Transverse colon (tissue), 4 donors: ENCODE data around the gene GPR52. TPM values are rescaled to one million over a fixed set of nuclear protein-coding genes. Genes with fewer than 3 reads are reported as not detected.

ENCODE experiments used
- DNase-seq: peaks from one replicate; pipeline ENCODE4 v3.0.0-alpha.2; 2019
- H3K27ac ChIP-seq, 4 donors: fragments of 200-600 bp; sonication (generic); 2 replicates each; pipeline ENCODE4 v1.5.1; 2016 to 2018; ENCODE audit warnings: inconsistent platforms in 4 of 4
- H3K27me3 ChIP-seq: fragments of 200-600 bp; sonication (generic); 2 replicates; pipeline ENCODE4 v1.5.1; 2017; ENCODE audit warnings: inconsistent platforms
- H3K36me3 ChIP-seq, 4 donors: fragments of 200-600 bp; sonication (generic); 2 replicates each; pipeline ENCODE4 v1.5.1; 2017 to 2019; ENCODE audit warnings: inconsistent platforms in 4 of 4
- H3K4me1 ChIP-seq, 4 donors: fragments of 200-600 bp; sonication (generic); 2 replicates each; pipeline ENCODE4 v1.5.1; 2017 to 2020; ENCODE audit warnings: inconsistent platforms in 4 of 4
- H3K4me3 ChIP-seq, 4 donors: fragments of 200-600 bp; sonication (generic); 1 replicate in 1 of 4; 2 replicates in 3 of 4; pipeline versions ENCODE4 v1.5.1 to v1.6.1; 2017 to 2019; ENCODE audit warnings: inconsistent platforms in 4 of 4
- H3K9me3 ChIP-seq, 2 donors: fragments of 200-600 bp; sonication (generic); 2 replicates each; pipeline ENCODE4 v1.5.1; 2017 to 2019; ENCODE audit warnings: inconsistent platforms in 2 of 2
- CTCF ChIP-seq, 5 experiments: fragments of 200-600 bp in 3 of 5; fragments of 450-650 bp in 2 of 5; sonication (generic) in 3 of 5; IDR thresholded peaks; 1 replicate in 2 of 5; 2 replicates in 3 of 5; pipeline ENCODE4 v1.5.1; 2016 to 2017; ENCODE audit warnings: antibody characterized with exemption in 5 of 5, inconsistent platforms in 3 of 5, mild to moderate bottlenecking in 2 of 5, moderate library complexity in 1 of 5
- EP300 ChIP-seq: sonication (generic); formaldehyde crosslinking; IDR thresholded peaks from one replicate; pipeline ENCODE4 v1.6.1; 2017; ENCODE audit warnings: antibody characterized with exemption, low read depth
- POLR2A ChIP-seq: fragments of 450-650 bp; IDR thresholded peaks from one replicate; pipeline ENCODE4 v1.6.1; 2016; ENCODE audit warnings: antibody characterized with exemption, mild to moderate bottlenecking, moderate library complexity
- POLR2AphosphoS5 ChIP-seq, 3 donors: sonication (generic); formaldehyde crosslinking; IDR thresholded peaks; one replicate each; pipeline ENCODE4 v1.6.1; 2016; ENCODE audit warnings: antibody characterized with exemption in 3 of 3
- WGBS, 2 donors: methylation state at CpG; one replicate each; pipeline ENCODE4 v1.1.5; 2018; ENCODE audit warnings: low coverage in 1 of 2; 5-methylcytosine and 5-hydroxymethylcytosine counted together
- in situ Hi-C, 4 donors: fragments of 200-750 bp; cut with MboI; loops; one replicate each; pipeline versions ENCODE4 v1.15.0 to v1.15.1; 2017; ENCODE audit warnings: low sequenced_read_pairs in 3 of 4, low pct_ligation_motif_present in 1 of 4, low pct_unique_long_range_greater_than_20kb in 1 of 4
- intact Hi-C: fragments of 100-400 bp; cut with DNase I; formaldehyde crosslinking; loops from one replicate; pipeline ENCODE4 v1.15.1; 2023; ENCODE audit warnings: low total_unique reads
- total RNA-seq, 4 donors: library from RNA; depleted of rRNA; stranded (reverse); fragments of >200 nt; gene quantifications; one replicate each; pipeline ENCODE4 v1.1.0, GENCODE V29; 2016

Gene GPR52
- total RNA-seq, 4 donors from 2014 or later, result 8.3 to 16.2 TPM; not detected in 2

GRCh38 chr1:174433451-174433850 is 14.3 kb upstream of the GPR52 start:
- Histone ChIP-seq H3K36me3 (no peaks in the 10 kb centered on the region), H3K9me3 (no peaks in the 10 kb centered on the region), H3K4me3 (no peak overlapping the region), H3K4me1 (no peaks in the 10 kb centered on the region), H3K27ac (no peak overlapping the region), H3K27me3 (no peaks in the 10 kb centered on the region)
- intact Hi-C loops, result no loop called here
- TF ChIP-seq EP300, result no peak
- TF ChIP-seq POLR2A, result no peak
- TF ChIP-seq CTCF (IDR thresholded peaks at IDR 0.05), result no peak
- no peak for TF ChIP-seq POLR2AphosphoS5 (IDR thresholded peaks at IDR 0.05)
- in situ Hi-C loops, result no loop called here
- WGBS, 2 donors, result 90 to 92% methylated on average over 1 of the region's 1 CpG
- no peak for DNase-seq

GRCh38 chr1:174445351-174445750 is 2.4 kb upstream of the GPR52 start:
- intact Hi-C loops, result no loop called here
- no peak for DNase-seq

GRCh38 chr1:174445817-174446216 is 1.9 kb upstream of the GPR52 start:
- DNase-seq, result no peak
- H3K36me3 ChIP-seq, result no peaks in the 10 kb centered on the region
- in situ Hi-C loops (no loop called here), intact Hi-C loops (no loop called here)
- peaks cover 0 to 5% (median 2%) of the 10 kb centered on the region in 4 donors for H3K4me1 ChIP-seq
- no peaks in the 10 kb centered on the region for H3K27me3 ChIP-seq
- no peaks in the 10 kb centered on the region for H3K9me3 ChIP-seq
- no peak overlapping the region for H3K27ac ChIP-seq
- H3K4me3 ChIP-seq, result no peak overlapping the region
- 90 to 93% methylated on average over 2 to 6 of the region's 6 CpGs for WGBS, 2 donors
- no peak for TF ChIP-seq EP300
- no peak for TF ChIP-seq CTCF (IDR thresholded peaks at IDR 0.05)
- TF ChIP-seq POLR2A, result no peak
- TF ChIP-seq POLR2AphosphoS5 (IDR thresholded peaks at IDR 0.05), result no peak

More at GRCh38 chr1:174445351-174445750, 2.4 kb upstream of the GPR52 start:
- TF ChIP-seq POLR2AphosphoS5 (IDR thresholded peaks at IDR 0.05) (no peak), CTCF (IDR thresholded peaks at IDR 0.05) (no peak), POLR2A (no peak), EP300 (no peak)
- no peaks in the 10 kb centered on the region for H3K27me3 ChIP-seq
- H3K4me3 ChIP-seq, result no peak overlapping the region
- no peaks in the 10 kb centered on the region for H3K36me3 ChIP-seq
- H3K4me1 ChIP-seq, result peaks cover 0 to 5% (median 2%) of the 10 kb centered on the region in 4 donors
- in situ Hi-C loops, result no loop called here
- H3K9me3 ChIP-seq, result no peaks in the 10 kb centered on the region
- no peak overlapping the region for H3K27ac ChIP-seq

- H3K4me1 ChIP-seq, result peaks cover 0 to 5% (median 2%) of the 10 kb centered on the region in 4 donors
- intact Hi-C loops (no loop called here), in situ Hi-C loops (no loop called here)
- no peaks in the 10 kb centered on the region for H3K9me3 ChIP-seq
- H3K27ac ChIP-seq, result no peak overlapping the region
- no peaks in the 10 kb centered on the region for H3K36me3 ChIP-seq
- no peaks in the 10 kb centered on the region for H3K27me3 ChIP-seq
- 69 to 84% methylated on average over 5 of the region's 5 CpGs for WGBS, 2 donors
- no peak for DNase-seq
- TF ChIP-seq POLR2A (no peak), EP300 (no peak), POLR2AphosphoS5 (IDR thresholded peaks at IDR 0.05) (no peak), CTCF (IDR thresholded peaks at IDR 0.05) (no peak)
- no peak overlapping the region for H3K4me3 ChIP-seq
Measured at GRCh38 chr1:174448531-174448883, 743 bp downstream of the GPR52 start.
